ENCODE measurements around the gene DFFB.

The DFFB gene

GRCh38 chr1:3928586-3928985 is 71.3 kb downstream of the DFFB start:
- TF ChIP-seq REST (IDR thresholded peaks at IDR 0.05; ENCODE audit: low read depth), result no peak
- TF ChIP-seq EP300 (IDR thresholded peaks at IDR 0.05; ENCODE audit: borderline replicate concordance), result no peak
- no peak for TF ChIP-seq YY1 (IDR thresholded peaks at IDR 0.05; ENCODE audit: low read depth)
- no peak for TF ChIP-seq TAF1 (IDR thresholded peaks at IDR 0.05; ENCODE audit: low read depth)

GRCh38 chr1:3929126-3929525 is 71.8 kb downstream of the DFFB start:
- TF ChIP-seq TAF1 (IDR thresholded peaks at IDR 0.05; ENCODE audit: low read depth), result no peak

GRCh38 chr1:3930301-3931006 is 73.2 kb downstream of the DFFB start:
- TF ChIP-seq REST (IDR thresholded peaks at IDR 0.05; ENCODE audit: low read depth), result no peak
- TF ChIP-seq TEAD4 (IDR thresholded peaks at IDR 0.05), result no peak
- no peak for TF ChIP-seq CREB1 (IDR thresholded peaks at IDR 0.05; ENCODE audit: low read depth)
- TF ChIP-seq USF1 (IDR thresholded peaks at IDR 0.05), result no peak

- TF ChIP-seq CEBPB (IDR thresholded peaks at IDR 0.05), result no peak
Measured at GRCh38 chr1:3931007-3931912, 74.0 kb downstream of the DFFB start.

GRCh38 chr1:3932156-3932919 is 75.1 kb downstream of the DFFB start:
- no peak for TF ChIP-seq CEBPB (IDR thresholded peaks at IDR 0.05)
